ENCODE data around the gene TREH.

TREH gene

DNA sequence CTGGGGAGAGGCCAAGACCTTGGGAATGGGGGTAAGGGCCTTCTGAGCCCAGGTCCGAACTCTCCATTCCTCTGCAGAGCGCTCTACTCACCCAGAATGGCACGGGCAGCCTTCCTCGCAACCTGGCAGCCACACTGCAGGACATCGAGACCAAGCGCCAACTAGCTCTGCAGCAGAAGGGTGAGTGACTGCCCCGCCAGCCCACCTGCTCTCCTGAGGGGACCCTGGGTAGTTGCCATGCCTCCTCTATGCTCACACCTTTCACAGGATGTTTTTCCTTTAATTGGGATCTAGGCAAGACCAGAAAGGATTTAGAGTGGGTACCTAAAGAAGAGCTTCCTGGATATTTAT is 35.5 kb downstream of the TREH start:
- Histone ChIP-seq H3K36me3 (replicated peaks; ENCODE audit: insufficient read depth, low read length) (no peaks in the 10 kb centered on the region), H4K20me1 (ENCODE audit: insufficient read depth, low read length) (no peaks in the 10 kb centered on the region), H3K27me3 (replicated peaks; ENCODE audit: insufficient read depth, low read length) (no peaks in the 10 kb centered on the region), H3K4me1 (ENCODE audit: low read length) (peaks cover 14% of the 10 kb centered on the region), H3K9ac (ENCODE audit: low read length) (no peak overlapping the region), H3K9me3 (replicated peaks; ENCODE audit: insufficient read depth, low read length) (no peaks in the 10 kb centered on the region), H3K79me2 (ENCODE audit: low read length) (no peaks in the 10 kb centered on the region), H3F3A (ENCODE audit: insufficient read depth, low read length) (no peaks in the 10 kb centered on the region), H3K4me2 (ENCODE audit: low read depth, low read length) (no peak overlapping the region), H3K4me3 (ENCODE audit: low read length) (no peak overlapping the region), H2AFZ (ENCODE audit: low read length) (no peak overlapping the region), H3K9me2 (replicated peaks; ENCODE audit: insufficient read depth, low read length) (no peaks in the 10 kb centered on the region), H3K27ac (ENCODE audit: low read length) (no peak overlapping the region)
- DNase-seq = no peak
- TF ChIP-seq, protein P1, sequence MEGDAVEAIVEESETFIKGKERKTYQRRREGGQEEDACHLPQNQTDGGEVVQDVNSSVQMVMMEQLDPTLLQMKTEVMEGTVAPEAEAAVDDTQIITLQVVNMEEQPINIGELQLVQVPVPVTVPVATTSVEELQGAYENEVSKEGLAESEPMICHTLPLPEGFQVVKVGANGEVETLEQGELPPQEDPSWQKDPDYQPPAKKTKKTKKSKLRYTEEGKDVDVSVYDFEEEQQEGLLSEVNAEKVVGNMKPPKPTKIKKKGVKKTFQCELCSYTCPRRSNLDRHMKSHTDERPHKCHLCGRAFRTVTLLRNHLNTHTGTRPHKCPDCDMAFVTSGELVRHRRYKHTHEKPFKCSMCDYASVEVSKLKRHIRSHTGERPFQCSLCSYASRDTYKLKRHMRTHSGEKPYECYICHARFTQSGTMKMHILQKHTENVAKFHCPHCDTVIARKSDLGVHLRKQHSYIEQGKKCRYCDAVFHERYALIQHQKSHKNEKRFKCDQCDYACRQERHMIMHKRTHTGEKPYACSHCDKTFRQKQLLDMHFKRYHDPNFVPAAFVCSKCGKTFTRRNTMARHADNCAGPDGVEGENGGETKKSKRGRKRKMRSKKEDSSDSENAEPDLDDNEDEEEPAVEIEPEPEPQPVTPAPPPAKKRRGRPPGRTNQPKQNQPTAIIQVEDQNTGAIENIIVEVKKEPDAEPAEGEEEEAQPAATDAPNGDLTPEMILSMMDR (IDR thresholded peaks at IDR 0.05; ENCODE audit: low read length) = no peak
- TF ChIP-seq EZH2 (optimal IDR thresholded peaks at IDR 0.05; ENCODE audit: low read depth, low read length) = no peak
- TF ChIP-seq EZH2phosphoT487 (IDR thresholded peaks at IDR 0.05; ENCODE audit: low read length) = no peak

DNA sequence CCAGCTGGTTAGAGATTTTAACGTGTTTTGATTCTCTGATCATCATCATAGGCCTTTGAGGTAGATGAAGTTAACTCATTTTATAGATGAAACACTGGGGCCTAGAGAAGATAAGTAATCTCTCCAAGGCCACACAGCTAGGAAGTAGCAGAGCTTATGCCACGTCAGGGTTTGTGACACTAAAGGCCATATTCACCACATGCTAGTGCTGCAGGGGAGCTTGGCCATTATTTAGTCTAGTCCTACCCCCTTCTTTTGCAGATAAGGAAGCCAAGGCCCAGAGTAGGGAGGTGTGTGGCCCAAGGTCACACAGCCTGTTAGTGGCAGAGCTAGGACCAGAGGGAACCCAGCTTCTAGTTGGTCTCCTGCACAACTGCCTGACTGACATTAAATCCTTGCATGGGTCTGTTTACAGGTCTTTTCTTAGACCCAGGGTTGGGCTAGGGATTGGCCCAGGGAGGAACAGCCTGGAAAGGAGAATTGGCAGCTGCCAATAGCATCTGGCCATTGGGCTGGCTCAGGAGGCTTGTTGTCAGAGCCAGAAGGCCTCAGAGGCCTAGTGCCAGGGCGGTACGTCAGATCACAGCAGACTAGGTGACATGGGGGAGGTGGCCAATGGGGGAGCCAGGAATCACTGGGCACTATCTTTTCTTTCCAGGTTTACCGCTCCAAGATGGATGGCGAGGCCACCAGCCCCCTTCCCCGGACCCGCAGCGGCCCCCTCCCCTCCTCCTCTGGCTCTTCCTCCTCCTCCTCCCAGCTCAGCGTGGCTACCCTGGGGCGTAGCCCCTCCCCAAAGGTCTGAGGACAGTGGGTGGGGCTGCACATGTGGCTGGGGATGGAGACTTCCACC is 36.1 kb downstream of the TREH start:
- Histone ChIP-seq H3K4me1 (ENCODE audit: low read length) (peaks cover 14% of the 10 kb centered on the region), H3K9me3 (replicated peaks; ENCODE audit: insufficient read depth, low read length) (no peaks in the 10 kb centered on the region), H3K79me2 (ENCODE audit: low read length) (no peaks in the 10 kb centered on the region), H3K4me3 (ENCODE audit: low read length) (no peak overlapping the region), H3K9ac (ENCODE audit: low read length) (no peak overlapping the region), H3K9me2 (replicated peaks; ENCODE audit: insufficient read depth, low read length) (no peaks in the 10 kb centered on the region), H3K27ac (ENCODE audit: low read length) (no peak overlapping the region), H3K27me3 (replicated peaks; ENCODE audit: insufficient read depth, low read length) (no peaks in the 10 kb centered on the region), H4K20me1 (ENCODE audit: insufficient read depth, low read length) (no peaks in the 10 kb centered on the region), H3K36me3 (replicated peaks; ENCODE audit: insufficient read depth, low read length) (no peaks in the 10 kb centered on the region), H2AFZ (ENCODE audit: low read length) (no peak overlapping the region), H3K4me2 (ENCODE audit: low read depth, low read length) (no peak overlapping the region), H3F3A (ENCODE audit: insufficient read depth, low read length) (no peaks in the 10 kb centered on the region)
- TF ChIP-seq EZH2 (optimal IDR thresholded peaks at IDR 0.05; ENCODE audit: low read depth, low read length) (no peak), EZH2phosphoT487 (IDR thresholded peaks at IDR 0.05; ENCODE audit: low read length) (no peak)
- DNase-seq = no peak

DNA sequence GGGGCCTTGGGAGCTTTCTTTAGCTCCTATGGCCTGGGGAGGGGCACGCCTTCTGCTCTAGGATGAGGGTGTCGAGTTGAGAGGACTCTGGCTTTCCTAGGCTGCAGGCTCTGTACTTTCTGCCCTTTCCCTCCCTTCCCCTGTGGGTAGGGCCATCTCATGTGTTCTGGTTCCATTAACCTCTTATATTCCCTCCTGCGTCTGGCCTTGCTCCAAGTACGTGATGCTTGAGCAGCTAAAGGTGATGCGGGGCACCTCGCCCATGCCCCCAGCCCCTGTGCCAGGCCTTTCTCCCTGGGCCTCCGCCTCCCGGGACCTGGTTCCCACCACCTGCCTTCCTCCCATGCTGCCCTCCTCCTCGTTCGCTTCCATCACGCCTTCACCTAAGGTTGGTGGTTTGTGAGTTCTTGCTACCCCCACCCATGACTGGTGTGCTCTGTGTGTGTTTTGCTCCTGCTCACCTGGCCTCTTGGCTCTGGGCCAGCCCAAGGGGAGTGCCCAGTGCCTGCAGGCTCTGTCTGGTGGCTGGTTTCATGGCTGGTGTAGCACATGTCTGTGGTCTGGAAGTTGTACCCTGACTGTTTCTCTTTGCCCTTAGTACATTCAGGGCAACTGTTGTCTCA is 37.9 kb downstream of the TREH start:
- Histone ChIP-seq H3K9me3 (replicated peaks; ENCODE audit: insufficient read depth, low read length) (no peaks in the 10 kb centered on the region), H2AFZ (ENCODE audit: low read length) (no peak overlapping the region), H3K9me2 (replicated peaks; ENCODE audit: insufficient read depth, low read length) (no peaks in the 10 kb centered on the region), H3K36me3 (replicated peaks; ENCODE audit: insufficient read depth, low read length) (no peaks in the 10 kb centered on the region), H3K4me2 (ENCODE audit: low read depth, low read length) (no peak overlapping the region), H3K27ac (ENCODE audit: low read length) (no peak overlapping the region), H4K20me1 (ENCODE audit: insufficient read depth, low read length) (no peaks in the 10 kb centered on the region), H3K4me3 (ENCODE audit: low read length) (no peak overlapping the region), H3K79me2 (ENCODE audit: low read length) (no peaks in the 10 kb centered on the region), H3K4me1 (ENCODE audit: low read length) (peaks cover 14% of the 10 kb centered on the region), H3F3A (ENCODE audit: insufficient read depth, low read length) (no peaks in the 10 kb centered on the region), H3K9ac (ENCODE audit: low read length) (no peak overlapping the region), H3K27me3 (replicated peaks; ENCODE audit: insufficient read depth, low read length) (no peaks in the 10 kb centered on the region)
- DNase-seq = peak; percentile 90
- no peak for TF ChIP-seq EZH2phosphoT487 (IDR thresholded peaks at IDR 0.05; ENCODE audit: low read length)
- TF ChIP-seq EZH2 (optimal IDR thresholded peaks at IDR 0.05; ENCODE audit: low read depth, low read length) = no peak
- TF ChIP-seq, protein P1 (IDR thresholded peaks at IDR 0.05; ENCODE audit: low read length) = no peak
